Liver (tissue), 3 donors: ENCODE data around the gene GPR176.

Source experiments
- CTCF ChIP-seq: fragments of 150-350 bp; IDR thresholded peaks from 2 replicates; pipeline ENCODE4 v1.5.1; 2017; ENCODE audit warnings: improper control_type of control experiment, low read depth, low read length; ENCODE audit not compliant: missing input control
- EGR1 ChIP-seq, 2 donors: IDR thresholded peaks; 2 replicates each; pipeline ENCODE4 v1.6.1; 2016 to 2018; ENCODE audit warnings: antibody characterized with exemption in 2 of 2, low read depth in 2 of 2
- GABPA ChIP-seq, 2 donors: IDR thresholded peaks in 1 of 2; conservative IDR thresholded peaks in 1 of 2; 2 replicates each; pipeline ENCODE4 v1.6.1; 2016; ENCODE audit warnings: antibody characterized with exemption in 2 of 2, mild to moderate bottlenecking in 1 of 2, moderate library complexity in 1 of 2
- YY1 ChIP-seq: IDR thresholded peaks from 2 replicates; pipeline ENCODE4 v1.6.1; 2016; ENCODE audit warnings: antibody characterized with exemption, mild to moderate bottlenecking
- TF ChIP-seq, protein P1 (sequence below): IDR thresholded peaks from 2 replicates; pipeline ENCODE4 v1.6.1; 2016; ENCODE audit warnings: antibody characterized with exemption
- donor health status: healthy.
- donor health status: healthy.

DNA sequence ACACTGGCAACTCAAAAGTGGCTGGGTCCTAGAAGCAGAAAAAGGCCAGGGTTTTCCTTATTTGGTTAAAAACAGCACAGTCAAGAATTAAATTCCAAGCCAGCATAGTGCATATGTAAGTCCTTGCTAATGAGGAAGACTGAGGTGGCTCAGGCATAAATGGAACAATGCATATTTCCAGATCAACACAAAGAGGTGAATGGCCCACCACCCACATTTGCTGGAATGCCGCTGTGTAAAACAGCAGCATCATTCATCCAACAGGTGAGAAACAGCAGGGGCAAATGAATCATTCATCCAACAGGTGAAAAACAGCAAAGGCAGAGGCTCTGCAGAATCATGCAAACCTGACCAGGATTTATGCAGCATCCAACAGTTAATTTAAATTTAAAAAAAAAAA, 32.9 kb downstream of the GPR176 start:
- TF ChIP-seq, protein P1, sequence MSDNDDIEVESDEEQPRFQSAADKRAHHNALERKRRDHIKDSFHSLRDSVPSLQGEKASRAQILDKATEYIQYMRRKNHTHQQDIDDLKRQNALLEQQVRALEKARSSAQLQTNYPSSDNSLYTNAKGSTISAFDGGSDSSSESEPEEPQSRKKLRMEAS = no peak
- TF ChIP-seq CTCF = no peak
- TF ChIP-seq EGR1 (IDR thresholded peaks at IDR 0.05; ENCODE audit: low read depth in 2 of 2) = no peak
- TF ChIP-seq YY1 = no peak
- TF ChIP-seq GABPA (IDR thresholded peaks at IDR 0.05 in 1 of 2, conservative IDR thresholded peaks at IDR 0.05 in 1 of 2) = no peak
